Stimulated activated CD8-positive, alpha-beta memory T cell treated with anti-CD3 and anti-CD28 coated beads, Interleukin-4, amount 100 ng/mL, for 24 hours (primary cell): ENCODE results near the gene ODF4.

Experiments
- DNase-seq: peaks from one replicate; pipeline ENCODE4 v3.0.0-alpha.2; 2020; ENCODE audit warnings: low read depth

ODF4 gene, protein sequence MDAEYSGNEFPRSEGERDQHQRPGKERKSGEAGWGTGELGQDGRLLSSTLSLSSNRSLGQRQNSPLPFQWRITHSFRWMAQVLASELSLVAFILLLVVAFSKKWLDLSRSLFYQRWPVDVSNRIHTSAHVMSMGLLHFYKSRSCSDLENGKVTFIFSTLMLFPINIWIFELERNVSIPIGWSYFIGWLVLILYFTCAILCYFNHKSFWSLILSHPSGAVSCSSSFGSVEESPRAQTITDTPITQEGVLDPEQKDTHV

GRCh38 chr17:8339540-8339939 lies at the start of gene ODF4:
Gene ODF4, plus strand, starts transcription at chr17:8339840. Its CDS starts 212 bp downstream, at chr17:8340052.
- DNase-seq: no peak

GRCh38 chr17:8290043-8290442 lies 49.6 kb upstream of the ODF4 start:
- DNase-seq: no peak

GRCh38 chr17:8292639-8293395 lies 46.8 kb upstream of the ODF4 start:
- no peak for DNase-seq

DNA sequence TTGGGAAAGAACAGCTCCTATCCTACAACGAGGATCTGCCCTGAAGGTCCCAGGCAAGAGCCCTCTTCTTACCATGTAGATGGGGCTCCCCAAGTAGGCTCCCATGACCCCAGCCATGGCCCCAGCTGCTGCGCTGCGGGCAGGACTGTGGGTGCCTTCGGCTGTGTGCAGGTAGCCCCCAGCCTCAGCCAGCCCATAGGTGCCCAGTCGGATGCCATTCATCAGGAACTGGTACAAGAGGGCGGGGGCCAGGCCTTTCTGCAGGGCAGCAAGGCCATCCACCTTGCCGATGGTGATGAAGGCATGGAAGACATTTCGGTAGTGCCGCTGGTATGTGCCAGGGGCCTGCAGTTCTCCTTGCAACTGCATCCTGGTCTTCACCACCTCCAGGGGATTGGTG lies 45.3 kb upstream of the ODF4 start:
- DNase-seq: no peak

- no peak for DNase-seq
Observed at GRCh38 chr17:8294814-8295316, 44.8 kb upstream of the ODF4 start.

GRCh38 chr17:8300226-8300625 lies 39.4 kb upstream of the ODF4 start:
- no peak for DNase-seq

- DNase-seq: peak; percentile 20
Observed at GRCh38 chr17:8300627-8301242, 38.9 kb upstream of the ODF4 start.

DNA sequence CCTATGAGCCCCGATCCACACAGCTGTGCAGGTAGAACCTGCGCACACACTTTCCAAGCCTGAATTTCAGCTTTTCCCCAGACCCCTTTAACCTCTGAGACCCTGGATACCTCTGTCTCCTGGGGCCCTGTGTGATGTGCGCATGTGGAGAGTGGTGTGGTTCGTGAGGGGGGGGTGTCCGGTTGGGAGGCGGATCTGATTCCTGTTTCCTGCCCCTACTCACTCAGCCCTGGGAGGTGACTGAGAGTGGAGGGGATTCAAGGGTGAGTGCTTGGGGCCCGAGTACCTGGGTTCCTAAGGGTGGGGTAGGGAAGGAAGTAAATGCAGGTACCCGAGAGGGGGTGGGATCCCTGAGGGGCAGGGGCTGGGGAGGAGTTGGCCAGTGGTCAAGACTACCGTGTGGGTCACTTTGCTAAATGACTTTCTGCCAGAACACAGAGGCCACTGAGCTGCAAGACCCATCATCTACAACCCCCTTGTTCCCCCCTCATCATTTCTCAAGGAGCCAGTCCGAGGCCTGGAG lies 29.0 kb upstream of the ODF4 start:
- DNase-seq: no peak

DNA sequence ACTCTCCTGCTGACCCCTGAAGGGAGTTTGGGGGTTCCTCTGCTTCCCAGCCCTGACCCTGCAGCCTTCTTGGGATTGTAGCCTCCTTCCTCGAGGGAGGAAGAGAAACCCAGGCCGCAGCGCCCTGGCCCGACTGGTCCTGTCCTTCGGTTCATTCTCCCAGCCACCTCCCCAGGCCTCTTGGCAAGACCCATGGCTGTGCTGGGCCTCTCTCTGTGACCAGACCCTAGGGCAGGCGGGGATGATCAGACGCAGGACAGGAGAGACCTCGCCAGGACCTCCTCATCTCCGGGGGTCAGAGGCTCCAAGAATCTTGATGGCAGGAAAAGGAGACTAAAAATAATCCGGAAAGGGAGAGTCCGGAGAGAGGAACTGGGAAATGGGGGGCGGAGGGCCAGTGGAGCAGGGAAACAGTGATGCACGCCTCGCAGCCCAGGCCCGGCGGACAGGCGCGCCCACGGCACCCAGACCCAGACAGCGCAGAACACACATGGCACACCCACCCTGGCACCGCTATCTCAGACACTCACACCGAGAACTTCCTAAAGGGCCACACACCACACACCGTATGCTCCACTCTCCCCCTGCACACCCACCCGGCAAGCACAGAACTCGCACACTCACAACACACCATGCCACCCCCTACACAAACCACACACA lies 28.4 kb upstream of the ODF4 start:
- no peak for DNase-seq

GRCh38 chr17:8312251-8312650 lies 27.4 kb upstream of the ODF4 start:
- DNase-seq: no peak

DNA sequence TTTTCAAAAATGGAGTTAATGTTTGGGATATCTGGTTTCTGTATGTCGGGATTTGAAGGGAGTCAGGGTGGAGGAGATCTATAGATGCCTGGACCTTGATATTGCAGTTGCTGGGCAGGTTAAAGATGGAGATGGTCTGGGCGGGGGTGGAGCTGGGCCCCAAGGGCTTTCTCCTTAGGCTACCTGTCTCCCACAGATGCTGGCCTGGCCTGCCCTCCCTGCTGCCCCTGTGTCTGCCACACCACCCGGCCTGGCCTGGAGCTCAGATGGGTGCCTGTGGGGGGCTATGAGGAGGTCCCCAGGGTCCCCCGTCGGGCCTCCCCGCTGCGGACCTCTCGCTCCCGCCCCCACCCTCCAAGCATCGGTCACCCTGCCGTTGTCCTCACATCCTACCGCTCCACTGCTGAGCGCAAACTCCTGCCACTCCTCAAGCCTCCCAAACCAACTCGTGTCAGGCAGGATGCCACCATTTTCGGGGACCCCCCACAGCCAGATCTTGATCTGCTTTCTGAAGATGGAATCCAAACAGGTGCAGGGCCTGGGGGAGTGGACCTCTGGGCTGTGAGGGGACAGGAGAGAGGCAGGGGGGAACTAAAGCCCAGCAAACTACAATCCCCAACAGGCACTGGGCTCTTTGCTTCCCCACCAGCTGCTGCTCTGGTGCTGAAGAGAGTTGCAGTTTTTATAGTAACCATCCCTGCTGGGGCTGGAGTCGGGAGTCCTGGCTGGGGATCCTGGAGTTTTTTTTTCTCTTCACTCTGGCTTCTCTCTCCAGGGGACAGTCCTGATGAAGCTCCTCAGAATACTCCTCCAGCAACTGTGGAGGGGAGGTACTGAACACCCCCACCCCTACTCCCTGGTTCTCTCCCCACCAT lies 26.7 kb upstream of the ODF4 start:
- no peak for DNase-seq

DNA sequence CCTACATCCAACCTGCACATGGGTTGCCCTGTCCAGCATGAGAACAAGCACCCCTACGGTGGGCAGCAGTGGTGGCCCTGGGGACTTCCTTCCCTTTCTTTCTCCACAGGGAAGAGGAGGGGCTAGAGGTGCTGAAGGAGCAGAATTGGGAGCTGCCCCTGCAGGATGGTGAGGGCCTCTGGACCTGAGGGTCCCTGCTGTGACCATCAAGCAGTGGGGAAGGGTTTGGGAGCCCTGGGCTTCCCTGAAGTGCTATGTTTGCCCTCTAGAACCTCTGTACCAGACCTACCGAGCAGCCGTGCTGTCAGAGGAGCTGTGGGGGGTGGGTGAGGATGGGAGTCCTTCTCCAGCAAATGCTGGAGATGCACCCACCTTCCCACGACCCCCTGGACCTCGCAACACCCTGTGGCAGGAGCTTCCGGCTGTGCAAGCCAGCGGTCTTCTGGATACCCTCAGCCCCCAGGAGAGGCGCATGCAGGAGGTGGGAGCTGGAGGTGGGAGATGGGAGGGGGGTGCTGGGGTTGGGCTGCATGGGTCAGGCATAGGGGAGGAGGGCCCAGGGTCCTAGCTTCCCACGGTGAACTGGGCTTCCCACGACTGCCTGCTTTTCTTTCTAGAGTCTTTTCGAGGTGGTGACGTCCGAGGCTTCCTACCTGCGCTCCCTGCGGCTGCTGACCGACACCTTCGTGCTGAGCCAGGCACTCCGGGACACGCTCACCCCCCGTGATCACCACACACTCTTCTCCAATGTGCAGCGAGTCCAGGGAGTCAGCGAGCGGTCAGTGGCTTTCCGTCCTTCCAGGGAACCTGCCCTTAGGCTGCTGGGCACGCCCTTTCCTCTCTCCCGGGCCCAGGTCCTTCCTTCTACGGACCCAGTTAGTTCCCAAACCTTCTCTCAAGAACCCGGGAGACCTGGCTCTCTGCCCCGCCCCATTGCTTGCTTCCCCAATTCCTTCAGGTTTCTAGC lies 24.6 kb upstream of the ODF4 start:
- no peak for DNase-seq

DNA sequence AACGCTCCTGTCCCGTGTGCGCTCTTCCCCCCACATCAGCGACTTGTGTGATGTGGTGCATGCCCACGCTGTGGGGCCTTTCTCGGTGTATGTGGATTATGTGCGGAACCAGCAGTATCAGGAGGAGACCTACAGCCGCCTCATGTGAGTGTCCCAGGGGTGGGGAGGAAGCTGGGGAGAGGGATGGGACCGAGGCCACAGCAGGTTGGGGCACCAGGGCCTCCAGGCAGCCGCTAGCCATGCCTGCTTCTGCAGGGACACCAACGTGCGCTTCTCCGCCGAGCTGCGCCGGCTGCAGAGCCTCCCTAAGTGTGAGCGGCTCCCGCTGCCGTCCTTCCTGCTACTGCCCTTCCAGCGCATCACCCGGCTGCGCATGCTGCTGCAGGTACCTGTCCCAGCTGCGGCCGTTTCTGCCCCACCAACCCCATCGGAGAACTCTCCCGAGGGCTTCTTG lies 23.8 kb upstream of the ODF4 start:
- DNase-seq: no peak

DNA sequence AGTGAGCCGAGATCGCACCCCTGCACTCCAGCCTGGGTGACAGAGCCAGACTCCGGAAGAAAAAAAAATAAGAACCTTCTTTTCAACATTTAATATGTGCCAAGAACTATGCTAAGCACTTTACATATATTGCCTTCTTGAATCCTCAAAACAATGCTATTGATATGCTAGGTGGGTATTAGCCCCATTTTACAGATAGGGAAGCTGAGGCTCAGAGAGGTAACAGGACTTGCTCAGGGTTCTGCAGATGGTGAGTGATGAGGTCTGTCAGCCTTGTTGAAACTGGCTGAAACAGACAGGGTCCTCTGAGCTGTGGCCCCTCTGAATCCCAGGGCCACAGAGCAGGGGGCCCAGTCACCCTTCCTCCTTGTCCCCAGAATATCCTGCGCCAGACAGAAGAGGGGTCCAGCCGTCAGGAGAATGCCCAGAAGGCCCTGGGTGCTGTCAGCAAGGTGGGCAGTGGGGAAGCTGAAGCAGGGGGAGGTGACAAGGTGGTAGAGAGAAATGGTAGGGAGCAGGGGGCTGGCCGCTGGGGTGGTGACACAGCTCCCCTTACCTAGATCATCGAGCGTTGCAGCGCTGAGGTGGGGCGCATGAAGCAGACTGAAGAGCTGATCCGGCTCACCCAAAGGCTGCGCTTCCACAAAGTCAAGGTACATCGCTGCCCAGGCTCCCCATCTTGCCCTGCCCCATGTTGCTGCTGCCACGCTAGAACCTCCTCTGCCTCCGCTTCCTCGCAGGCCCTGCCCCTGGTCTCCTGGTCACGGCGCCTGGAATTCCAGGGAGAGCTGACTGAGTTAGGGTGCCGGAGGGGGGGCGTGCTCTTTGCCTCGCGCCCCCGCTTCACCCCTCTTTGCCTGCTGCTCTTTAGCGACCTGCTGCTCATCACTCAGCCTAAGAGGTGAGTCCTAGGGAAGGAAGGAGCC lies 21.4 kb upstream of the ODF4 start:
- no peak for DNase-seq

DNA sequence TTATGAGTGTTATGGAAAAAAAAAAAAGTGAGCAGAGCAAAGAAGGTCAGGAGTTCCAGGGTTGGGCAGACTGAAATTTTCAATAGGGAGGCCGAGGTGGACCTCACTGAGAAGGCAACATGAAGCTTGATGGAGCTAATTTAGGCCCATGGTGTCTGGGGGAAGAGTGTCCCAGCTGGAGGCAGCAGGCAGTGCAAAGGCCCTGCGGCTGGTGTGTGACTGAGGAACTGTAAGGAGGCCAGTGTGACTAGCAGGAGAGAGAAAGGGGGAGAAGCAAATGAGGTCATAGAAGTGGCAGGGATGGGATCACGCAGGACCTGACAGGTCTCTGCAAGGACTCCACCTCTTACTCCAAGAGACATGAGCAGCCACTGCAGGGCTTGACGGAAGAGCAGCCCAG lies 19.4 kb upstream of the ODF4 start:
- DNase-seq: no peak

DNA sequence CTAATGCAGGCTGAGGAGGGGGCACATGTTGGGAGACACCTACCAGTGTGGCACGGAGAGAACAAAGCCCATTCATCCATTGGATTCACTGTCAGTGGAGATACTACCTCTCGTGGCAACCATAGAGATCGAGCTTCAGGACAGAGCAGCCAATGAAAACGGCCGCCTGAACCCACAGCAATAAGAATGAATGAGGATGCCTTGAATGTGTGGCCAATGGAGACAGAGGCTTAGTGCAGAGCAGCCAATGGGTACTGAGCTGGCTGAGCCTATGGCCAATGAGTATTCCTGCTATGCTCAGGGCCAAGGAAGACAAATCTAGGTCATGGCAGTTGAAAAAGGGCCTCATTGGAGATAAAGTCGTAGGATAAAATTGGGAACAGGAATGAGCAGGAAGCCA lies 18.6 kb upstream of the ODF4 start:
- DNase-seq: no peak

DNA sequence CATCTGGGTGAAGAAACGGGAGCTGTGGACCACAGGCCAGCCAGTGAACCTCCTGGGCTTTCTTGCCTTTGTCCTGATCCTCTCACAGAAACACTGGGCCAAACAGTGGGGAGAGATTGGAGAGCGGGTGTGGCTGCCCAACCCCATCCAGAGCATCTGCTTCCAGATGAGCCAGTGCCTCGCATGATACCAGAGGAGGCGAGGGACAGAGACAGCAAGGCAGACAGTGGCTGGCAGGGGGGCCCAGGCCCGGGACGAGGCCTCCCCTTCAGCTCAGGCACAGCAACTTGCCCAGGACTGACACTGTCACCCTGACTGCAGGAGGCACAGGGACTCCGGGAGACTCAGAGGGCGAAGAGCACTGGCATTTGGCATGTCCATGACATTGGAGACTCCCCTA lies 17.6 kb upstream of the ODF4 start:
- DNase-seq: no peak

DNA sequence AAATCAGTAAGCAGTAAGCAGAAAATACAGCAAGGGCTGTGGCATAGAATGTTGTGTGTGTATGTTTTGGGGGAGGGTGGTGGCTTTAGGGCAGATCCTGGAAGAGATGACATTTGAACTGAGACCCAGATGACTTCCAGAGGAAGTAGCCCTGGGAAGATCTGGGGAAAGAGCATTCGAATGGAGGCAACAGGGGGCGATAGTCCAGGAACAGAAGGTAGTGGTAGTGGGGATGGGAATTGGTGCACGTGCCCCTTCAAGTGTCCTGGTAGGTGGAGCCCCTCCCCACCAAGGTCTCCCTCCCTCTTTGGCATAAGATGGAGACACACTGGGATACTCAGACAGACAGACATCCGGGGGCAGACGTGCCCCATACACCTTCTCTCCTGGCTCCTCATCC lies 15.5 kb upstream of the ODF4 start:
- DNase-seq: no peak

DNA sequence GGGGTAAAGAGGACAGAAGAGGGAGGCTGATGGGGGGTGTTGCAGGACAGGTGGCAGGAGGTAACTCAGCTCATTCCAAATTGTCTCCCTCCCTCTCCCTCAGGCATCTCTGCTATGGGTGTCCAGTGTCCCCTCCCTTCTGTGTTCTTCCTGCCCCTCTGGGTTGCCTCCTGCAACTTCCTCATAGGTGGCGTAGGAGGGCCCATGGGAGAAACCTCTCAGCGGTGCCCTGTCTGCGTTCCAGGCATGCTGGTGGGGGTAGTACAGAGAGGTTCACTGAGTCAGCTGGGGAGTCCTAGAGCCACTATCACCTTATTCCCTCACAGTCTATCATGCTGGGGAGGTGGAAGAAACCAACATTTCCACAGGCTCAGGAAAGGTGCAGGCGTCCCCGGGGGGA lies 14.7 kb upstream of the ODF4 start:
- no peak for DNase-seq
